ENCODE measurements around the gene SSBP2.

Gene SSBP2

DNA sequence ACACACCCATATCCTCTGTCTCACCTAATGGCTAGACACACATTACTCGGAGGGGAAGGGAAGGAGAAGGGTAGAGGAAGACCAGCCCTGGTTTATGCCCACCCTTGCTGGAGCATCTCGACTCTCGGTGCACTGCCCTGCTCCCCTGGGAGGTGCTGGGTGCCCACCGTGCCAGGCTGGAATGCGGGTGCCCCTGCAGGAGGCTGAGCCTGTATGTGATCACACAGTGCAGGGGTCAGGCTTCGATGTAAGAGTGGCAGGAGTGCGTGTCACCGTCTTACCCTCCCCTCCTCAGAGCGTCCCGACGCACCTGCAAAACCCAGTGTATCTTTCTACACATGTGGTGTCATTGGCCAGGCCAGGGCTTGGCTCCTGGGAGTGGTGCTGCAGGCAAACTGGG, 349.6 kb downstream of the SSBP2 start:
- in situ Hi-C loops (cut with MboI; ENCODE audit: low sequenced_read_pairs) = no loop called here

- in situ Hi-C loops (cut with MboI; ENCODE audit: low sequenced_read_pairs) = no loop called here
These were observed 350.5 kb downstream of the SSBP2 start for GRCh38 chr5:81400375-81400774.

DNA sequence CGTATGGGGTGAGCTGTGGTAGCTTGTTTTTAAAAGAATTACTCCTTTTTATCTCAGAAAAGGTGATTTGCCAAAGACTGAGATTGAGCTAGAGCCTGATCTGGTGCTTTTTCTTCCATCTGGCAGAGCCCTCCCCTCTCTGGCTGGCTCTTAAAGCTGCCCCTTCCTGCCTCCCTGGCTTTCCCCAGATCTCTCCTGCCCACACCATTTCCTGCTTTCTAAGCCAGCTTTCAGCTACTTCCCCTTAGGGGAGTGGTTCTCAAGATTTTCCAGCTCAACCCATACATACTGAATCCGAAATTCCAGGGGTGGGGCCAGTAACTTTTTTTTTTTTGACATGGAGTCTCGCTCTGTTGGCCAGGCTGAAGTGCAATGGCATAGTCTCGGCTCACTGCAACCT, 352.2 kb downstream of the SSBP2 start:
- in situ Hi-C loops (cut with MboI; ENCODE audit: low sequenced_read_pairs) = no loop called here

DNA sequence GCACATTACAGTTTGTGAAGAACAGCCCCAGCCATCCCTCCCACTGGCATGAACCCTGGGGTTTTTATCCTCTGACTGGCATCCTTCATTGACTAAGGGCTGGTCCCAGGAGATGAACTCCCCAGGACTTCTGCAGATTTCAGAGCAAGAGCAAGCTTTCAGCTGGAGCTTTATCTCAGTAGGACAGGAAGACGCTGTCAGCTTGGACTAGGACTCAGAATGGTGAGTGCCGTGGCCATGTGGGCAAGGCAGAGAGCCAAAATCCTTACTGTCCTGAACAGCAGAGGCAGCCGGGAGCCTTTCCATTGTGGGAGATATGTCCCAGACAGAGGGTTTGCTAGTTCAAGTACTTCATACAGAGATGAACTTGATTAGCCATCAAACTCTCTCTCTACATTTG, 353.7 kb downstream of the SSBP2 start:
- in situ Hi-C loops (cut with MboI; ENCODE audit: low sequenced_read_pairs) = no loop called here

GRCh38 chr5:81395262-81395661, 355.6 kb downstream of the SSBP2 start:
- in situ Hi-C loops (cut with MboI; ENCODE audit: low sequenced_read_pairs) = no loop called here

GRCh38 chr5:81393783-81394718, 356.8 kb downstream of the SSBP2 start, which contains the start of gene ACOT12:
Gene ACOT12 (minus strand): TSS chr5:81394134. CDS start chr5:81394114, 20 bp downstream.
- in situ Hi-C loops (cut with MboI; ENCODE audit: low sequenced_read_pairs) = no loop called here

DNA sequence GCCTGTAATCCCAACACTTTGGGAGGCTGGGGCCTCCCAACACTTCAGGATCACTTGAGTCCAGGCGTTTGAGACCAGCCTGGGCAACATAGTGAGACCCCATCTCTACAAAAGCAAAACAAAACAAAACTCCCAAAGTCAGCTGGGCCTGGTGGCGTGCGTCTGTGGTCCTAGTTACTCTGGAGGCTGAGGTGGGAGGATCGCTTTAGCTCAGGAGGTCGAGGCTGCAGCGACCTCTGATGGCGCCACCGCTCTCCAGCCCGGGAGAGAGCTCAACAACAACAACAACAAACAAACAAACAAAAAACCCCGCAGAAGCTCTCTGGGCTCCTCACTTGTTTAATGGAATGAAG, 357.5 kb downstream of the SSBP2 start:
- in situ Hi-C loops (cut with MboI; ENCODE audit: low sequenced_read_pairs) = no loop called here

- in situ Hi-C loops (cut with MboI; ENCODE audit: low sequenced_read_pairs) = no loop called here
These were observed 361.9 kb downstream of the SSBP2 start for GRCh38 chr5:81389025-81389424.

GRCh38 chr5:81388169-81388568, 362.7 kb downstream of the SSBP2 start:
- in situ Hi-C loops (cut with MboI; ENCODE audit: low sequenced_read_pairs) = no loop called here

GRCh38 chr5:81383867-81384266, 367.0 kb downstream of the SSBP2 start:
- in situ Hi-C loops (cut with MboI; ENCODE audit: low sequenced_read_pairs) = no loop called here

DNA sequence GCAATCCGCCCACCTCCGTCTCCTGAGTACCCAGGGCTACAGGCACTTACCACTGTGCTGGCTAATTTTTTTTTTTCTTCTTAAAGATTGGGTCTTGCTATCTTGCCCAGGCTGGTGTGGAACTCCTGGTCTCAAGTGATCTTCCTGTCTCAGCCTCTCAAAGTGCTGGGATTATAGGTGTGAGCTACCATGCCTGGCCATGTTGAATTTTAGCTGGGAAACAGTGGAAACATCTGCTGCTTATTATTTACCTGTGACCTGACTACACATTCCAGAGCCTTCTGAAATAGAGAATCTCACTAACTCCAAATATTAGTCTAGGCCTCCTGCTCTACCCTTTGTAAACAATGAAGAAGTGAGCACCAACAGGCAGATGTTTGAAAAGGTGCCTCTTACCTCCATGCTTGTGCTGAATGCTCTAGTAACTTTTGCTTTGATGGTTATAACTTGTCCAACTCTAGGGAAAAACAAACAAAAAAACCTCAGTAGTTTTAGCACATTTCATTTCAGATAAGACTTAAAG, 379.5 kb downstream of the SSBP2 start:
- in situ Hi-C loops (cut with MboI; ENCODE audit: low sequenced_read_pairs) = no loop called here

- in situ Hi-C loops (cut with MboI; ENCODE audit: low sequenced_read_pairs) = no loop called here
These were observed 380.0 kb downstream of the SSBP2 start for GRCh38 chr5:81370912-81371311.

GRCh38 chr5:81365541-81365940, 385.4 kb downstream of the SSBP2 start:
- in situ Hi-C loops (cut with MboI; ENCODE audit: low sequenced_read_pairs) = no loop called here

DNA sequence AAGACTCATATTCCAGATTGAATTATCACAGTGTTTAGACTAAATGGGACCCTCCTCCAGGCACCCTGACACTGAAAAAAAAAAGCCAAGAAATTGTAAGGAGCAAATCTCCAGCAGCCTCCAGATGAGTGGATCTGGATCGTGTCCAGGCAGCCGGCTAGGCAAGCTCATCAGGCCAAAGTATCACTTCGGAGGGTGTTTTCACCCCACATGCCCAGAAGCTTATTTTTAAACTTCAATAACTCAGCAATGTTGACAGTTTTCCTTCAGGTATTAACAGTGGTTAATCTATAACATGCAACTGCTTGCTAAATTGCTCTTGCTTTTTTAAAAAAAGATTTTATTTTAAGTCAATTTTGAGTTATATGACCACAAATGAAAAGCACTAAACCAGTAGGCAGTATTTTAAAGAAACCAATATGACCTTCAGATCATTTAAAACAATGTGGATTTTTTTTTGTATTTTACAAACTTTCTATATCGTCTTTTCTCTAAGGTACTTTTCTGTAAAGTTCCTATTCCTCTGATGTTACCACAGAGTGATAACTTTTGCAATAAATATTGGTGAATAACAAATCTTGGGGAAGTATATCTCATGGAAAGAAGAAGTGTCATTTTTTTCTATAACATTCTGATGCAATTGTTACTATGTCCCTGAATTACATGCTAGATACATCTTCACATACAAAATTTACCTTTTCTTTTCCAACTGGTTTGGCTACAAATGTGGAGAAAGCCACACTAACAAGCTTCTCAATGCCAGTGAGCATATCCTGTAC, 387.6 kb downstream of the SSBP2 start:
- in situ Hi-C loops (cut with MboI; ENCODE audit: low sequenced_read_pairs) = no loop called here
